GM12878 (cell line): ENCODE data around the gene ZMIZ1. TPM values are rescaled to one million over a fixed set of nuclear protein-coding genes. Genes with fewer than 3 reads are reported as not detected.

ENCODE experiments used
- ATAC-seq: fragments of 200-7000 bp; cut with Tn5 transposase; 3 replicates; pipeline ENCODE4 v1.9.1; 2020; ENCODE audit warnings: mild to moderate bottlenecking, moderate library complexity
- BruUV-seq: library from RNA; stranded (reverse); fragments of 400-500 nt; replicated peaks from 2 replicates; lab custom pipeline; 2021; lab: Mats Ljungman, UMichigan
- CTCF ChIA-PET: fragments of 300-600 bp; sonication (Branson Sonifier 250); formaldehyde crosslinking; extraction: SDS; loops from one replicate; lab custom pipeline; 2021; ENCODE audit warnings: inconsistent platforms; lab: Yijun Ruan, JAX
- POLR2A ChIA-PET: fragments of 350-600 bp; formaldehyde crosslinking; extraction: SDS; loops from one replicate; lab custom pipeline; 2021; ENCODE audit warnings: inconsistent platforms; lab: Charles Lee
- RAD21 ChIA-PET: fragments of 300-600 bp; sonication (Branson Sonifier 250); formaldehyde crosslinking; loops from one replicate; lab custom pipeline; 2023; ENCODE audit warnings: antibody characterized with exemption; ENCODE audit not compliant: unreplicated experiment; lab: Charles Lee
- SMC1A ChIA-PET: fragments of 300-600 bp; sonication (Branson Sonifier 250); formaldehyde crosslinking; loops from one replicate; lab custom pipeline; 2023; ENCODE audit not compliant: unreplicated experiment, uncharacterized antibody; lab: Charles Lee
- DNase-seq: peaks from one replicate; pipeline ENCODE4 v3.0.0-alpha.2; 2011; ENCODE audit warnings: low read depth, low spot score
- FAIRE-seq: peaks from 3 replicates; lab custom pipeline; 2011; peaks lifted over from hg19 to GRCh38; lab: Jason Lieb, UNC
- H2AFZ ChIP-seq: 2 replicates; pipeline ENCODE4 v1.6.0; 2011; ENCODE audit warnings: low read depth, low read length, control low read depth; ENCODE audit not compliant: control insufficient read depth
- H3K27ac ChIP-seq: 2 replicates; pipeline ENCODE4 v1.5.1; 2011; ENCODE audit warnings: control low read depth; ENCODE audit not compliant: control insufficient read depth, insufficient read depth
- H3K27me3 ChIP-seq, 2 experiments: replicated peaks in 1 of 2; 2 replicates each; pipeline versions ENCODE4 v1.6.0 to v1.6.1; 2011; ENCODE audit warnings: low read length in 1 of 2; ENCODE audit not compliant: control insufficient read depth in 2 of 2, insufficient read depth in 2 of 2
- H3K36me3 ChIP-seq, 2 experiments: 2 replicates each; pipeline ENCODE4 v1.5.1; 2011; ENCODE audit warnings: low read length in 1 of 2; ENCODE audit not compliant: control insufficient read depth in 2 of 2, insufficient read depth in 2 of 2
- H3K4me1 ChIP-seq: 2 replicates; pipeline ENCODE4 v1.6.1; 2011; ENCODE audit warnings: mild to moderate bottlenecking, low read length, moderate library complexity, mixed read lengths; ENCODE audit not compliant: control insufficient read depth, insufficient read depth
- H3K4me2 ChIP-seq: 2 replicates; pipeline ENCODE4 v1.6.0; 2011; ENCODE audit warnings: control low read depth; ENCODE audit not compliant: control insufficient read depth, insufficient read depth
- H3K4me3 ChIP-seq: fragments of 200-600 bp; sonication (generic); 2 replicates; pipeline ENCODE4 v1.5.1; 2016
- H3K79me2 ChIP-seq: 2 replicates; pipeline ENCODE4 v1.6.0; 2011; ENCODE audit warnings: low read length; ENCODE audit not compliant: control insufficient read depth, insufficient read depth
- H3K9ac ChIP-seq: 2 replicates; pipeline ENCODE4 v1.8.0; 2011; ENCODE audit warnings: low read length, control low read depth, mixed read lengths; ENCODE audit not compliant: control insufficient read depth, insufficient read depth
- H3K9me3 ChIP-seq: replicated peaks from 3 replicates; pipeline ENCODE4 v1.5.1; 2011; ENCODE audit warnings: mild to moderate bottlenecking, low read length; ENCODE audit not compliant: control insufficient read depth, insufficient read depth
- H4K20me1 ChIP-seq: 2 replicates; pipeline ENCODE4 v1.6.0; 2011; ENCODE audit not compliant: control insufficient read depth, insufficient read depth
- GATAD2B ChIP-seq: fragments of 450-650 bp; conservative IDR thresholded peaks from 2 replicates; pipeline ENCODE4 v1.6.1; 2017; ENCODE audit warnings: low read depth, mild to moderate bottlenecking, moderate library complexity
- HDAC2 ChIP-seq: fragments of 200-600 bp; sonication (generic); IDR thresholded peaks from 2 replicates; pipeline ENCODE4 v1.6.1; 2017
- POLR2A ChIP-seq: IDR thresholded peaks from 2 replicates; pipeline ENCODE4 v1.6.1; 2011; ENCODE audit warnings: low read depth, mild to moderate bottlenecking, low read length
- ZBTB33 ChIP-seq: fragments of 450-650 bp; IDR thresholded peaks from 2 replicates; pipeline ENCODE4 v1.6.1; 2017; ENCODE audit warnings: mild to moderate bottlenecking
- ZNF592 ChIP-seq: fragments of 450-650 bp; IDR thresholded peaks from 2 replicates; pipeline ENCODE4 v1.6.1; 2017; ENCODE audit warnings: mild to moderate bottlenecking, moderate library complexity
- WGBS: methylation state at CpG from one replicate; pipeline ENCODE4 v1.1.6; 2016; ENCODE audit warnings: low lambda C conversion rate; ENCODE audit not compliant: insufficient replicate concordance, insufficient coverage; ENCODE audit errors: missing lambda C conversion rate; 5-methylcytosine and 5-hydroxymethylcytosine counted together
- in situ Hi-C: fragments of 300-500 bp; cut with MboI; formaldehyde crosslinking; loops from 9 replicates; pipeline ENCODE4 v1.14.3; 2018; ENCODE audit warnings: mixed read lengths
- intact Hi-C: fragments of 100-400 bp; cut with micrococcal nuclease; formaldehyde crosslinking; loops from one replicate; pipeline ENCODE4 v1.14.2; 2022; ENCODE audit not compliant: unreplicated experiment
- polyA plus RNA-seq, 11 experiments: library from polyadenylated mRNA; depleted of rRNA in 4 of 11; unstranded in 6 of 11; stranded (reverse) in 5 of 11; fragments of >200 nt; fragmentation: Nextera tagmentation in 4 of 11; fragmentation: Illumina TruSeq in 1 of 11; extraction: Ambion mirVana in 4 of 11; extraction: Trizol in 1 of 11; gene quantifications; 1 replicate in 1 of 11; 2 replicates in 10 of 11; pipeline versions ENCODE4 v1.2.1 to v1.2.3, GENCODE V29; 2011 to 2016; ENCODE audit warnings: inconsistent platforms in 2 of 11, missing spikeins in 2 of 11, low read depth in 1 of 11
- total RNA-seq, 4 experiments: library from RNA; depleted of rRNA in 3 of 4; stranded (reverse); fragments of >200 nt in 3 of 4; fragmentation: Illumina TruSeq in 1 of 4; extraction: Trizol in 1 of 4; gene quantifications; 2 replicates each; pipeline versions ENCODE4 v1.2.1 to v1.2.3, GENCODE V29; 2013 to 2021

Gene ZMIZ1
- total and polyA plus RNA-seq, 10 of the 15 experiments (the other 5 are each of a cell fraction or from before 2014, with no cell fraction given) = 3.1 to 82.3 (median 14.9) TPM

- SMC1A ChIA-PET = no interaction called here
- H3K27ac ChIP-seq = no peak overlapping the region
- H3K79me2 ChIP-seq = no peaks in the 10 kb centered on the region
- ATAC-seq (no peak), DNase-seq (no peak), FAIRE-seq (no peak)
- H3K36me3 ChIP-seq = peaks cover 35 to 65% of the 10 kb centered on the region in 2 experiments
- no peaks in the 10 kb centered on the region for H3K9me3 ChIP-seq
- intact Hi-C loops = no loop called here
- H3K4me1 ChIP-seq = no peaks in the 10 kb centered on the region
- no peak overlapping the region for H3K9ac ChIP-seq
- 94% methylated on average over 15 of the region's 15 CpGs for WGBS
- in situ Hi-C loops = no loop called here
- TF ChIP-seq GATAD2B (no peak), ZNF592 (no peak), HDAC2 (no peak), ZBTB33 (0 out of 2 replicates have a peak, but pooled peaks have one; percentile 27), POLR2A (0 out of 2 replicates have a peak, but pooled peaks have one; percentile 10)
- TF ChIP-seq, all 136 proteins: peak for 2
- BruUV-seq = no TSS peak
- no peak overlapping the region for H3K4me2 ChIP-seq
- POLR2A ChIA-PET = no interaction called here
- CTCF ChIA-PET = no interaction called here
- H4K20me1 ChIP-seq = no peaks in the 10 kb centered on the region
- no peaks in the 10 kb centered on the region for H3K27me3 ChIP-seq
- H2AFZ ChIP-seq = no peak overlapping the region
- H3K4me3 ChIP-seq = no peak overlapping the region
- RAD21 ChIA-PET = no interaction called here
Measured at GRCh38 chr10:79305988-79306387, 237.2 kb downstream of the ZMIZ1 start.
